Left lobe of liver (tissue), 2 donors: ENCODE data around the gene RAD9A. TPM values are rescaled to one million over a fixed set of nuclear protein-coding genes. Genes with fewer than 3 reads are reported as not detected.

Experiments used
- ATAC-seq: fragments of 200-7000 bp; cut with Tn5 transposase; one replicate; pipeline ENCODE4 v1.9.1; 2020; ENCODE audit warnings: mild to moderate bottlenecking, moderate library complexity
- DNase-seq: peaks from one replicate; pipeline ENCODE4 v3.0.0-alpha.2; 2020; ENCODE audit warnings: low spot score
- total RNA-seq: library from RNA; stranded (reverse); gene quantifications from one replicate; pipeline ENCODE4 v1.2.1, GENCODE V29; 2021
- donor health status: DM: no; HTN: no; CAD: no; lungs with moderate emphysema.
- donor health status: DM: no; HTN: yes; CAD: no.

Gene RAD9A
- total RNA-seq, 1 donor from 2014 or later: 14.9 TPM

GRCh38 chr11:67356864-67357561 is 34.8 kb upstream of the RAD9A start:
- ATAC-seq: peak; percentile 42
- DNase-seq: peak; percentile 64

DNA sequence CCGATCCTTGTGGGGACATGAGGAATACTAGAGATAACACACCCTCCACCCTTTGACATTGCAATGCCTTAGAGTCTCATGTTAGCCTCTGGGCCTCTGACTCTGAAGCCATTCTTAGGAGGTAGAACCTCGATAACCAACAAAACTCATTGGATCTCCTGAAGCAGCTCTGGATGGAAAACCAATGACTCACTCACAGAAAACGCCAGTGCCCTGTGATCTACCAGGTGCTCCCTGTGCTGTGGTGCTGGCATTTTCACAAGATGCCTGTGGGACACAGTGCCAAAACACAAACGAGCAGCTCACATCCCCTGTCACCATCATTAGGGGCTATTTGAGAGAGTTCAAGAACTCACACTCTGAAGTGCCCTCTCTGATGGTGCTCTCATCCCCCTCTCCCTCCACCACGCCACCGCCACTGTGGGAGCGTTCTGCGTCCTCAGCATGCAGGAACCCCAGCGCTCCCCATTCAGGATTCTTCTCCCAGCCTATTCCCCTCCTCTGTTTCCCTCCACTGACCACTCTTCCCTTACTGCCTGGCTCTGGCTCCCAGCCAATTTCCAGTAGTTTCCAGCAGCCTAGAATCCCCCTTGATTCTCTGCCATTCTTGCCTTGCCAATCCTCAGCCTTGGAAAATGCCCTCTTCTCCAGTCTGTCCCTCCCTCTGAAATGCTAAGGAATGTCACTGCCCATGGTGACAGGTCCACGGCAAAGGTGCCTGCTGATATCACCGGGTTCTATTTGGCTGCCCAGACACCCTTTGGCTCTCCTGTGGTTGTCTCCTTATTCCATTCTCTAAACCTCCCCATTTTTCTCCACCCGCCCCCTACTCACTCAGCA is 33.7 kb upstream of the RAD9A start:
- ATAC-seq (no peak), DNase-seq (no peak)

GRCh38 chr11:67364169-67364568 is 27.6 kb upstream of the RAD9A start:
- ATAC-seq (no peak), DNase-seq (no peak)

DNA sequence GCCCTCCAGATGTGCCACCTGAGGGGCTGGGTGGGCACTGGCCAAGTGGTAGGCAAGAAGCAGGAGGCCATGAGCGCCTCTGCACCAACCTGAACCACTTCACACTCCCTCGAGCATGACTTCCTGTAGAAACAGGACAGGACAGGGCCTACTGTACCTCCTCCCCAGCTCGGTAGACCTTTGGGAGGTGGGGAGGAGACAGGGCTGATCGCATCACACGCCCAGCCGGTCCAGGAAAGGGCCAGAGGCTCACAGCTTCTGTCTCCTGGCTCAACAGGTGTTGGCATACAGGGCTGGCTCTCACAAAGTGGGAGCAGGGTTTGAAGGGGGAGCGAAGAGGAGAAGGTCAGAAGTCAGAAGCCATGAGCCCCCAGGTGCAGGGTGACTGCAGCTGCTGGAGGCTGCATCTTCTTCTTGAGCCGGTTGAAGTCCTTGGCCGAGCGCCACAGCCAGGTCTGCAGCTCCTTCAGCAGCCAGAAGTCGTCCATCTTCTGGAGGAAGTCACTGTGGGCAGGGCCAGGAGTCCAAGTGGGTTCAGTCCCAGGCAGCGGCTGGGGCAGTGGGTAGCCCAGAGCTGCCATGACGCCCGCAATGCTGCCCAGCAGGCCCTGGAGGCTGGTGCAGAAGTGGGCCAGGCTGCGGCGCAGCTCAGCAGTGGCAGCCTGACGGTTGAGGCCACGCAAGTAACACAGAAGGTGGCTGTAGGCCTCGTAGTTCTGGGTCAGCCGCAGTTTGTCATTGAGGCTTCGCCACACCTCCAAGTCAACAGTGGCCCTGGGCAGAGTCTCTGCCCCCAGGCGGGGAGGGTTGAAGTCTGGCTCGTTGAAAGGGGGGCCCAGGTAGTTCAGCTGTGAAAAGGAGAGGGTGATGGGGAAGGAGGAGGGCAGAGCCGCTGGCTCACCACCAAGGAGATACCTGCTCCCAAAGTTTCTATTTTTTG is 26.7 kb upstream of the RAD9A start:
- ATAC-seq (no peak), DNase-seq (no peak)

GRCh38 chr11:67365736-67366444 is 25.9 kb upstream of the RAD9A start:
- no peak for ATAC-seq

GRCh38 chr11:67366546-67366945 is 25.2 kb upstream of the RAD9A start:
- DNase-seq (no peak), ATAC-seq (no peak)

More at GRCh38 chr11:67365736-67366444, 25.9 kb upstream of the RAD9A start:
- no peak for DNase-seq

- ATAC-seq (no peak), DNase-seq (no peak)
These were observed 24.6 kb upstream of the RAD9A start for GRCh38 chr11:67366961-67367760.

GRCh38 chr11:67367761-67368227 is 24.0 kb upstream of the RAD9A start:
- no peak for DNase-seq
- ATAC-seq: no peak

DNA sequence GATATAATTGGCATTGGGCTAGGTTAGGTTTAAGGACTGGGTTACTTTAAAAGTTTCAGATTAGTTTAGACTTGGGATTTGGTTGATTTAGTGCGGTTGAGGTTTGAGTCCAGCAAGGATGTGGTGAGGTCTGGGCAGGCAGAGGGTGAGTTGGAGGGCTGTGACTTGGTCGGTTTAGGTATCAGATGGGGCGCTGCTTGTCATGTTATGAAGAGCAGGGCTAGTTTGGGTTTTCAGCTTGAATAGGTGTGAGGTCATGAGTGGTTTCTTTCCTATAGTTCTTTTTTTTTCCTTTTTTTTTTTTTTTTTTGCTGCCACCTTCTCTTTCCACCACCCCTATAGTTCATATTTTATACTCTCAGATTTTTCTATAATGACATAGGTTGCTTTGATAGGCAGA is 23.2 kb upstream of the RAD9A start:
- no peak for ATAC-seq

GRCh38 chr11:67369275-67369674 is 22.5 kb upstream of the RAD9A start:
- DNase-seq (no peak), ATAC-seq (no peak)

More for the DNA sequence above, 23.2 kb upstream of the RAD9A start:
- no peak for DNase-seq

GRCh38 chr11:67369801-67370284 is 21.9 kb upstream of the RAD9A start:
- DNase-seq: no peak
- no peak for ATAC-seq

GRCh38 chr11:67370351-67371076 is 21.3 kb upstream of the RAD9A start:
- no peak for DNase-seq
- ATAC-seq: no peak

GRCh38 chr11:67371189-67371910 is 20.4 kb upstream of the RAD9A start:
- DNase-seq (no peak), ATAC-seq (peak; percentile 47)

GRCh38 chr11:67371911-67372320 is 19.9 kb upstream of the RAD9A start:
- DNase-seq: no peak
- peak; percentile 12 for ATAC-seq

DNA sequence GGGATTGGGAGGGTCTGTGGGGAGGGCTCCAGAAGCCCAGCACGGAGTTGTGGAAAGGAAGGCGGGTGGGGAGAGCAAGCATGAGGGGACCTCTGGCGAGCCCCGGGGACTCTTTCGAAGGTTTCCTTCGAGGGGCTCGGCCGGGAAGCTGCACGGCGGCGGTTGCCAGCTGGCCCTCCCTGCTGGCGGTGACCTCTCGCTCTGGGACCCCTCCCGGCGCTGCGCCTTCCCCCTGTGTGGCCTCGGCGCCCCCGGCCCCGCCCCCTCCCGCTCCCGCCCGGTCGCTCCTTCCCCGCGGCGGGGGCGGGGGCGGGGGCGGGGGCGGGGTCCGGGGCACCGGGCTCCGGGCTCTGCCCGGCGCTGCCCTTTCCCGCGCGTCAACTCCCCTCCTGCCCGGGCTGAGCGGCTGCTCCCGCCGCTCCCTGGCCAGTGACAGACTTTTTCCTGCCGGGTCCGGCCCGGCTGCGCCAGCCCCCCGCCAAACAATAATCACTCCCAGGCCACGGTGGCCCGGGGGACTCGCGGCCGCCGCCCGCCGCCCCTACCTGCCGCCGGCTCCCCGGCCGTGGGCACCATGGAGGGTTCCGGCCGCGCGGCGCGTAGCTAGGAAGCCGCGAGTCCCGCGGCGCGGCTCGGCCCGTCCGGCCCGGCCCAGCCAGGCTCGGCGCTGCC is 19.3 kb upstream of the RAD9A start:
- ATAC-seq (peak; percentile 43), DNase-seq (no peak)

DNA sequence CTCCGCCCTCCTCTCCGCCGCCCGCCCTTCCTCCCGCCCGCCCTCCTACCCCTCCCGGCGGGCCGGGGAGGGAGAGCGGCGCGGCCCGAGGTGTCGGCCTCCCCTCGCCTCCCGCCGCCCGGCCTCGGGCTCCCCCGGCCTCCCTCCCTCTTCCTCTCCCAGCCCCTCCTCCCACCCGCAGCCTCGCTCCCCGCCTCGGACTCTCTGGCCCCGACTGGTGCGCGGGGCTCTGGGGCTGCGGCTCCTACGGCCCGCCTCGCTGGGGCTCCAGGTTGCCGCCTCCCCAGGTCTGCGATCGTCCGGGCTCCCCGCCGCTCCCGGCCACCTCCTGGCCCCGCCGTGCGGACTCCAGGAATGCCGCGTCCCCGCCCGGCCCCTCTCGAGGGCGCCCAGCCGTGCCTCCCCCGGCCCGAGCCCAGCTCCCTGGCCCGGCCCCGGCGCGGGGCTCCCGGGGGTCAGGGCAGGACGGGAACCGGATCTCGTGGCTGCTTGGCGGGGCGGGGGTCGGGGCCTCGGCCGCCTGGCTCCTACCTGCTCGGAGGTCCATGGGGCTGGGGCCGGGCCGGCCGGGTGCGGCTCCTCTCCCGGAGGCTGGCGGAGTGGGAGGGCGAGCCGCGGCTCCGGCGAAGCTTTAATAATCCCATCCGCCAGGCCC is 18.7 kb upstream of the RAD9A start, which contains the start of gene CLCF1:
TSS of gene CLCF1 (minus strand) at position 606 of the 655 bp plus-strand sequence. CDS start at position 547, 59 bp downstream.
- ATAC-seq: peak; percentile 68

More for the DNA sequence above, 18.7 kb upstream of the RAD9A start, which contains the start of gene CLCF1:
- peak; percentile 71 for DNase-seq
